Activated CD8-positive, alpha-beta memory T cell treated with anti-CD3 and anti-CD28 coated beads, Interleukin-2, amount 50 U/mL, for 4 hours (primary cell): ENCODE measurements around the gene KNG1.

Experiments
- DNase-seq: peaks from one replicate; pipeline ENCODE4 v3.0.0-alpha.2; 2020

KNG1 gene

DNA sequence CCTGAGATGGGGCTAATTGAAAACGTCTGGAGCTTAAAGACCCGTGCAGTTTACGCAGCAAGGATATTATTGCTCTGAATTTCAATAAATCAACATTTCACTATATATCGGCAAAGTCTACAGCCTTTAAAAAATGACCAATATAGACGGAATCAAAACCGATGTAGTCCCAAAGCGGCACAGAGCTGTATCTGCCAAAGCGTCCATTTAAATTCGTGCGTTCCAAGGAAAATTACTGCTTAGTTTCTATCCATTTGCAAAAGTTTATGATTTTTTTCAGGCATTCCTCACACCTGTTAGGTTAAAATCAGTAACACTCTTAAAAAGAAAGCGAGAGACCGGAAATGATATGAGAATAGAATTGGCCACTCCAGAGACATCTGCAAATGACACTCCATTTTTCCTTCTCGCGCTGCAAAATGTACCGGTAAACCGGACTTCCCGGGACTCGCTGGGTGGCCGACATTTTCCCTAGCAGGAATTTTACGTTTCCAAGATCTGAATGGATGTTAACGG lies 65.4 kb downstream of the KNG1 start:
- DNase-seq: no peak

DNA sequence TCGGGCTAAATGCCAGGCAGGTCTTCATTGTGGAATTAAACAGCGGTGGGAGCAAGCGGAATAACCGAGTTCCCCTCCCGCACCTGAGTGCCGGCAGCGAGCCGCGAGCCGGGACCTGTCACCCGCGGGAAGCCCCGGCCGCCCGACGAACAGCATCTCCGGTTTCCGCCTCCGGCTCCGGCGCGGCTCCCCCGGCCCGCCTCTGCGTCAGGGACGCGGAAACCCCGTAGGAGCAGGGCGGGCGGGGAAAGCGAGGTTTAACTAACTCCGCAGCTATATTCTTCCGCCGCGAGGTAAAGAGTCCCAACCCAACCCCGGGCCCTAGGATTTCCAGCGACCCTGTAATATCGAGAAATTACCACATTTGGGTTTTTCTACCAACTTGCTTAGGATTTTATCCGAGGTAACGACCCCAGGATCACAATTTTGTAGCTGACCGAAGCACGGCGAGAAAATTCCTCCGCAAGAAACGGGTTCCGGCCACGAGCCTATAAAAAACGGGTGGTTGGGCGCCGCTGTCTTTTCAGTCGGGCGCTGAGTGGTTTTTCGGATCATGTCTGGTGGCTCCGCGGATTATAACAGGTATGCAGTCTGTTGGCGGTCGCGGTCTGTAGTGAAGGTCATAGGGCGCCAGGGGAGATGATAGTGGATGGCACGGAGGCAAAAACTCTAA lies 66.0 kb downstream of the KNG1 start, which contains the start of gene EIF4A2:
Gene EIF4A2 (plus strand): TSS at position 520 of the 673 bp plus-strand sequence. CDS start 34 bp downstream, at position 554.
- peak; percentile 90 for DNase-seq

DNA sequence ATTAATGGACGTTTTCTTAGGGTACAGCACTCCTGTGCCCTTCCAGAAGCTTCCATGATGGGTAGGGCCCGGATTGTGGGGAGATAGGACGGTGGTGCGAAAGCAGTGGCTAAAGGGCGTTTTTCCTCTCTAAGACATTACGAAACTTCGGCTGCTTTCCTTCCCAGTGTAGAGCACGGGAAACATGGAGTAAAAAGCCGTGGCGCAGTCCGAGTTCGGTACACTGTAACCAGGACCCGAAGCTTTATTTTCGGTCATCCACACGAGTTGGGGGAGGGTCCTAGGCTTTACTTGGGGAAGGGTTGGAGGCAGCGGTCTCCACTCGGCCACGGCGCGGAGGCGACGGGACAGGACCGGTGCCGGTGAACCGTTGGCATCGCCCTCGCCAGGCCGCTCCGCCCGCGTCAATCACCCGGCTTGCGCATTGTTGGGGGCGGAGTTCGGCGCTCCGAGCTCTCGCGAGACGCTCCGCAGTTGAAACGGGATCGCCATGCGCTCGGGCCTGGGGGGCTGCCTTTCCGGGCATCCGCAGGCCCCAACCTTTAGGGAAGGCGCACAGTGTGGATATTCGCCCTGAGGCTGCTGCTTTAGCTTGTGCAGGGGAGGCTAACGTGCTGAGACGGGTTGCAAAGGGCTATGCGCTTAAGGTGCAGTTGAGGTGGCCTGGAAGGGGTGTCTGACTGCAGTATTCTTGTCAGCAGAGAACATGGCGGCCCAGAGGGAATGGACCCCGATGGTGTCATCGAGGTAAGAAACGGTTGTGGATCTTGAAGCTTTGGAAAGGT lies 66.8 kb downstream of the KNG1 start:
- peak; percentile 83 for DNase-seq

- DNase-seq: no peak
Observed at GRCh38 chr3:186784820-186785494, 67.8 kb downstream of the KNG1 start.

DNA sequence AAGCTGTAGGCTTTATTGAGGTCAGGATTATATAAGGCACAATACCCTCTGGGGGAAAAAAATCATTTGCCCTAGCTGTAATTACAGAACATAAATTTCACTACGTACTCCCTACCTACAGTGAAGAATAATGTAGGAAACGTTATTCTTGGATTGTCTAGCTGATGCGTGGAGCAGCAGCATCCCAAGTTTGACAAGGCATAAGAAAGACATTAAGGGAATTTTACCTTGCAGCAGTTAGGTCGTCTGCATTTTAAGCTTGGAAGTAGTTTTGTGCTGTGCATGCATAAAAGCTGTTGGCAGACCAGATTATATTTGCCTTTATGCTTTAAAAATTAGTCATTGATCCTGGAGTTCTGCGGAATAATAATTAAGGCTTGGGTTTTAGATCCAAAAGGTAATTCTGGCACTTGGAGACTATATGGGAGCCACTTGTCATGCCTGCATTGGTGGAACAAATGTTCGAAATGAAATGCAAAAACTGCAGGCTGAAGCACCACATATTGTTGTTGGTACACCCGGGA lies 68.4 kb downstream of the KNG1 start:
- no peak for DNase-seq

DNA sequence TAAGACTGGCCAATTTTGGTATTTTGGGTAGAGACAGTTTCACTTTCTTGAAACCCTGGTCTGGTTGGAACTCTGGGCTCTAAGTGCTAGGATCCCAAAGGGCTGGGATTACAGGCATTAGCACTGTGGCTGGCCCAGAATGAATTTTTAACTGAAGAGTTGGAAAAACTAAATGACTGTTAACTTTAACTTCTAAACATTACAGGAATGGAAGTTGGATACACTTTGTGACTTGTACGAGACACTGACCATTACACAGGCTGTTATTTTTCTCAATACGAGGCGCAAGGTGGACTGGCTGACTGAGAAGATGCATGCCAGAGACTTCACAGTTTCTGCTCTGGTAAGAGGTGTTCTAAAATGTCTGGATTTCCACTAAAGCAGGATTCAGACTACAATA lies 69.8 kb downstream of the KNG1 start:
- no peak for DNase-seq

DNA sequence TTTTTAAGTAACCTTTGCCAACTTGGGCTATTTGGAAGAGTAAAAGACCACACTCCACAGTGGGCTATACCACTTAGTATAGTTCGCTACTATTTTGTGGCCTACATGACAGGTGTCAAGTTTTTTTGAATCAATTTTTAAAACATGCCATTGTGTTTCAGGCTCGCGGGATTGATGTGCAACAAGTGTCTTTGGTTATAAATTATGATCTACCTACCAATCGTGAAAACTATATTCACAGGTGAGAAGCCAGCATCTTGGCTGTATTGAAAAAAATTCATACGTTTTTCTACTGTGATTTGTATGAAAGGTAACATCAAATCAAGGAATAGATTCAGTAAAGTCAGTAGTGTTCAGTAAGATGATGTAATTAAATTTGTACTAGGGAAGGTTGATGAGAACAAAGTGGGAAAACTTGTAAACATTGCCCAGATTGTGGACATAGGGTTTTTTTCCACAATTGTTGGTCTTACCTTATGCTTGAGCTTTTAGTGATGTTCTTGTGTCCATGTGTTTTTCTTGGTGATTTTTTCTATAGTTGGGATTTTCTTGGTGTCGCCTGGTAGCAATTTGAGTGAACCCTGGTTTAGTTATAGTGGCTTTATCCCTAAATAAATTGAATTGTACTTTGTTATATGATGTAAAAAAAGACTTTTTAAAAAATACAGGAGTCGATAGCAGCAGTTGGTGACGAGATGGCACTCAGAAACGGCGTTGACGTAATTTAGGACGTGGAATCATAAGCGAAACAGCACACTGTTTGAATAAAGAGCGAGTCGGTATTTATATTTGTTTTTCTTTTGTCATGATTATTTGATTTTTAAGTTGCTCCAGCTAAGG lies 70.7 kb downstream of the KNG1 start:
- DNase-seq: no peak

DNA sequence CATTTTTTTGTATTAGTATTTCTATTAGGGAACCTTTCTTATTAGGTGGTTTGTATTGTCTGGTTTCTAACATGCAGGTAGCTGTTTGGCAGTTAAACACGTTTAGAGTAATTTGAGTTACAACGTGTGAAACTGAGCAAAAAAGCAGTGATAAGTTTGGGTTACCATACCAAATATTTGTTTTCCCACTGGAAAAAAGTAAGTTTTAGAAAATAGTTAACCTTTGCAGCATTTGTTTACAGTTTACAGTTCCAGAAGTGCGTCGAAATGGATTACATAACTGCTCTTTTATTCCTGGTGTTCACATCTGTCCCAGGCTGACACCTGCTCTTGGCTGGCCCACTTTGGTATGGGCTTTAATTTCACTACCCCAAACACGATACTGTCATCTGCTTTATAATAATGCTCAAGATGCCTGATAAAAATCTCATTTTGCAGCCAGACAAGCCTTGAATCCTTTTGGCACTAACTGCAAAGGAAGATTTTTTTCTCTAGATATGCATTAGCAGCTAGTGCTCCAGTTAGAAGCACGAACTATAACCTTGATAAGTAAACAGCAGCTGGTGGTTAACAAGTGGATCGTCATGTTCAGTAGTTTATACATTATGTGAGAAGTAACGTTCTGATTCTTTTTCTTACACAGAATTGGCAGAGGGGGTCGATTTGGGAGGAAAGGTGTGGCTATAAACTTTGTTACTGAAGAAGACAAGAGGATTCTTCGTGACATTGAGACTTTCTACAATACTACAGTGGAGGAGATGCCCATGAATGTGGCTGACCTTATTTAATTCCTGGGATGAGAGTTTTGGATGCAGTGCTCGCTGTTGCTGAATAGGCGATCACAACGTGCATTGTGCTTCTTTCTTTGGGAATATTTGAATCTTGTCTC lies 71.6 kb downstream of the KNG1 start:
- no peak for DNase-seq

- no peak for DNase-seq
Observed at GRCh38 chr3:186789554-186790260, 72.5 kb downstream of the KNG1 start.

- no peak for DNase-seq
Observed at GRCh38 chr3:186790261-186790981, 73.3 kb downstream of the KNG1 start.
